GM12891 (cell line): Measurements from ENCODE around the gene PHF2.

Experiments
- POLR2A ChIP-seq: IDR thresholded peaks from 2 replicates; pipeline ENCODE4 v1.6.1; 2011; ENCODE audit warnings: low read depth, low read length, control low read depth
- TAF1 ChIP-seq: IDR thresholded peaks from 2 replicates; pipeline ENCODE4 v1.6.1; 2011; ENCODE audit warnings: low read depth, low read length, control low read depth

GRCh38 chr9:93572636-93573515 is 3.5 kb upstream of the PHF2 start:
- no peak for TF ChIP-seq POLR2A
- no peak for TF ChIP-seq TAF1
